IMR-90 (cell line): ENCODE data around the gene BROX. TPM values are rescaled to one million over a fixed set of nuclear protein-coding genes. Genes with fewer than 3 reads are reported as not detected.

Experiments
- ATAC-seq: fragments of 200-7000 bp; cut with Tn5 transposase; 2 replicates; pipeline ENCODE4 v1.9.1; 2020; ENCODE audit warnings: low read depth, mild to moderate bottlenecking, moderate library complexity
- BruUV-seq: library from RNA; stranded (reverse); fragments of 400-500 nt; replicated peaks from 2 replicates; lab custom pipeline; 2021; lab: Mats Ljungman, UMichigan
- CTCF ChIA-PET: fragments of 300-600 bp; formaldehyde crosslinking; extraction: SDS; loops from one replicate; lab custom pipeline; 2021; ENCODE audit warnings: antibody characterized with exemption; lab: Yijun Ruan, JAX
- POLR2A ChIA-PET: fragments of 300-600 bp; sonication (Branson Sonifier 250); formaldehyde crosslinking; loops from one replicate; lab custom pipeline; 2022; ENCODE audit warnings: antibody characterized with exemption; ENCODE audit not compliant: unreplicated experiment; lab: Charles Lee
- DNase-seq: peaks from one replicate; pipeline ENCODE4 v3.0.0; 2013
- H2AFZ ChIP-seq: replicated peaks from 2 replicates; pipeline ENCODE3; 2013; ENCODE audit warnings: low read length, mild to moderate bottlenecking; ENCODE audit not compliant: poor library complexity
- H2AK5ac ChIP-seq: 2 replicates; pipeline ENCODE4 v1.6.1; 2013; ENCODE audit warnings: low read depth, low read length, inconsistent platforms
- H2AK9ac ChIP-seq: replicated peaks from 2 replicates; pipeline ENCODE3; 2013; ENCODE audit warnings: mild to moderate bottlenecking, low read depth, low read length, moderate library complexity; ENCODE audit not compliant: poor library complexity
- H2BK120ac ChIP-seq: 2 replicates; pipeline ENCODE4 v1.6.1; 2013; ENCODE audit warnings: low read depth, low read length, inconsistent platforms
- H2BK15ac ChIP-seq: 3 replicates; pipeline ENCODE4 v1.6.1; 2013; ENCODE audit warnings: low read depth, low read length, inconsistent platforms
- H2BK20ac ChIP-seq: 2 replicates; pipeline ENCODE4 v1.6.1; 2013; ENCODE audit warnings: low read depth, mild to moderate bottlenecking, inconsistent platforms, low read length, moderate library complexity
- H2BK5ac ChIP-seq: 2 replicates; pipeline ENCODE4 v1.6.1; 2013; ENCODE audit warnings: mild to moderate bottlenecking, low read depth, low read length, inconsistent platforms; ENCODE audit not compliant: poor library complexity, severe bottlenecking
- H3K14ac ChIP-seq: replicated peaks from 2 replicates; pipeline ENCODE4 v1.6.1; 2013; ENCODE audit warnings: low read depth, low read length, inconsistent platforms
- H3K18ac ChIP-seq: 2 replicates; pipeline ENCODE4 v1.6.1; 2013; ENCODE audit warnings: low read depth, low read length, control low read depth
- H3K23ac ChIP-seq: 2 replicates; pipeline ENCODE4 v1.6.1; 2013; ENCODE audit warnings: low read depth, low read length, inconsistent platforms
- H3K27ac ChIP-seq: 2 replicates; pipeline ENCODE4 v1.5.1; 2013; ENCODE audit warnings: mild to moderate bottlenecking, control low read depth, low read length; ENCODE audit not compliant: insufficient read depth
- H3K27me3 ChIP-seq: 2 replicates; pipeline ENCODE4 v1.6.1; 2013; ENCODE audit warnings: low read length; ENCODE audit not compliant: control insufficient read depth, insufficient read depth
- H3K36me3 ChIP-seq: 2 replicates; pipeline ENCODE4 v1.6.1; 2013; ENCODE audit warnings: low read length, mixed read lengths; ENCODE audit not compliant: control insufficient read depth, insufficient read depth
- H3K4ac ChIP-seq: 2 replicates; pipeline ENCODE4 v1.6.1; 2013; ENCODE audit warnings: low read depth, low read length, inconsistent platforms
- H3K4me1 ChIP-seq: 2 replicates; pipeline ENCODE4 v1.6.1; 2013; ENCODE audit warnings: low read length, mixed read lengths; ENCODE audit not compliant: control insufficient read depth, insufficient read depth
- H3K4me2 ChIP-seq: 2 replicates; pipeline ENCODE4 v1.6.1; 2013; ENCODE audit warnings: low read depth, mild to moderate bottlenecking, control low read depth, low read length, moderate library complexity
- H3K4me3 ChIP-seq: 2 replicates; pipeline ENCODE4 v1.5.1; 2013; ENCODE audit warnings: low read depth, mild to moderate bottlenecking, control low read depth, low read length, moderate library complexity; ENCODE audit not compliant: insufficient read depth
- H3K56ac ChIP-seq: 2 replicates; pipeline ENCODE4 v1.6.1; 2013; ENCODE audit warnings: low read length, inconsistent platforms; ENCODE audit not compliant: insufficient read depth; ENCODE audit errors: extremely low read depth
- H3K79me1 ChIP-seq, 2 experiments: 2 replicates each; pipeline ENCODE4 v1.6.1; 2013; ENCODE audit warnings: low read length in 2 of 2, inconsistent platforms in 1 of 2, low read depth in 1 of 2
- H3K9ac ChIP-seq: 2 replicates; pipeline ENCODE4 v1.6.1; 2013; ENCODE audit warnings: low read depth, low read length, control low read depth
- H3K9me1 ChIP-seq: 2 replicates; pipeline ENCODE4 v1.6.1; 2013; ENCODE audit warnings: low read length, inconsistent platforms; ENCODE audit not compliant: insufficient read depth
- H3K9me3 ChIP-seq: 2 replicates; pipeline ENCODE4 v1.6.1; 2013; ENCODE audit warnings: low read length; ENCODE audit not compliant: control insufficient read depth, insufficient read depth
- H4K20me1 ChIP-seq: 2 replicates; pipeline ENCODE4 v1.6.1; 2013; ENCODE audit warnings: low read length, inconsistent platforms; ENCODE audit not compliant: insufficient read depth
- H4K5ac ChIP-seq: 2 replicates; pipeline ENCODE4 v1.6.1; 2013; ENCODE audit warnings: mild to moderate bottlenecking, low read depth, low read length, control low read depth
- H4K8ac ChIP-seq, 2 experiments: 2 replicates each; pipeline ENCODE4 v1.6.1; 2013; ENCODE audit warnings: low read depth in 2 of 2, low read length in 2 of 2, control low read depth in 1 of 2, inconsistent platforms in 1 of 2
- H4K91ac ChIP-seq: 2 replicates; pipeline ENCODE4 v1.6.1; 2013; ENCODE audit warnings: low read depth, low read length, inconsistent platforms; ENCODE audit not compliant: insufficient read depth
- BHLHE40 ChIP-seq: fragments of 150-350 bp; IDR thresholded peaks from 2 replicates; pipeline ENCODE4 v1.6.1; 2016; ENCODE audit warnings: mild to moderate bottlenecking, low read depth, low read length
- CHD1 ChIP-seq: IDR thresholded peaks from 2 replicates; pipeline ENCODE4 v1.6.1; 2012; ENCODE audit warnings: low read depth, low read length, improper control_type of control experiment
- CTCF ChIP-seq: conservative IDR thresholded peaks from 2 replicates; pipeline ENCODE4 v1.5.1; 2012; ENCODE audit warnings: mild to moderate bottlenecking, low read depth, low read length, improper control_type of control experiment
- FOS ChIP-seq: fragments of 150-350 bp; IDR thresholded peaks from 2 replicates; pipeline ENCODE4 v1.6.1; 2016; ENCODE audit warnings: low read depth, low read length
- MAZ ChIP-seq: IDR thresholded peaks from 2 replicates; pipeline ENCODE4 v1.6.1; 2012; ENCODE audit warnings: low read depth, mild to moderate bottlenecking, low read length, improper control_type of control experiment, moderate library complexity, borderline replicate concordance
- MXI1 ChIP-seq: IDR thresholded peaks from 2 replicates; pipeline ENCODE4 v1.6.1; 2012; ENCODE audit warnings: low read depth, mild to moderate bottlenecking, low read length, moderate library complexity, borderline replicate concordance
- RAD21 ChIP-seq: IDR thresholded peaks from 2 replicates; pipeline ENCODE4 v1.6.1; 2012; ENCODE audit warnings: low read length, improper control_type of control experiment
- RCOR1 ChIP-seq: IDR thresholded peaks from 2 replicates; pipeline ENCODE4 v1.6.1; 2012; ENCODE audit warnings: mild to moderate bottlenecking, low read length, improper control_type of control experiment; ENCODE audit not compliant: insufficient replicate concordance
- RFX5 ChIP-seq: IDR thresholded peaks from 2 replicates; pipeline ENCODE4 v1.8.0; 2012; ENCODE audit warnings: low read depth, mild to moderate bottlenecking, low read length, moderate library complexity
- SMC3 ChIP-seq: fragments of 150-350 bp; IDR thresholded peaks from 2 replicates; pipeline ENCODE4 v1.6.1; 2016; ENCODE audit warnings: low read depth, mild to moderate bottlenecking, antibody characterized with exemption, low read length, moderate library complexity
- WGBS, 2 experiments: methylation state at CpG; one replicate each; pipeline versions ENCODE4 v1.1.5 to v1.1.7; 2013; ENCODE audit warnings: missing lambda C conversion rate in 2 of 2; ENCODE audit not compliant: insufficient read length in 1 of 2; ENCODE audit errors: extremely low coverage in 2 of 2; 5-methylcytosine and 5-hydroxymethylcytosine counted together
- dilution Hi-C: fragments of 300-500 bp; cut with HindIII; formaldehyde crosslinking; loops from one replicate; pipeline ENCODE4 v1.14.3; 2018; ENCODE audit warnings: low sequenced_read_pairs; ENCODE audit not compliant: unreplicated experiment
- in situ Hi-C: fragments of 300-500 bp; cut with MboI; formaldehyde crosslinking; loops from 3 replicates; pipeline ENCODE4 v1.14.3; 2019; ENCODE audit warnings: low sequenced_read_pairs, inconsistent platforms, mixed read lengths
- intact Hi-C: fragments of 100-400 bp; cut with micrococcal nuclease; formaldehyde crosslinking; loops from 2 replicates; pipeline ENCODE4 v1.10.0; 2022
- polyA plus RNA-seq, 3 experiments: library from polyadenylated mRNA; depleted of rRNA; stranded (reverse); fragments of >200 nt; gene quantifications; 2 replicates each; pipeline ENCODE4 v1.2.3, GENCODE V29; 2012; ENCODE audit warnings: low replicate concordance in 1 of 3
- total RNA-seq: library from RNA; depleted of rRNA; stranded (reverse); fragments of >200 nt; gene quantifications from 2 replicates; pipeline ENCODE4 v1.2.3, GENCODE V29; 2012
- TF ChIP-seq, protein P1 (sequence below): fragments of 150-350 bp; IDR thresholded peaks from 2 replicates; pipeline ENCODE4 v1.6.1; 2017; ENCODE audit warnings: mild to moderate bottlenecking, antibody characterized with exemption, low read length, low read depth
- TF ChIP-seq, protein P2 (sequence below): fragments of 150-350 bp; IDR thresholded peaks from 2 replicates; pipeline ENCODE4 v1.6.1; 2016; ENCODE audit warnings: low read depth, mild to moderate bottlenecking, low read length, moderate library complexity, borderline replicate concordance

BROX gene
- total and polyA plus RNA-seq, 2 of the 4 experiments (the other 2 are of a cell fraction): 6.8 to 43.4 TPM

GRCh38 chr1:222757646-222758268, 45.4 kb downstream of the BROX start:
- no peak overlapping the region for H2AK9ac ChIP-seq
- ATAC-seq (no peak), DNase-seq (no peak)
- no peak overlapping the region for H2BK15ac ChIP-seq
- no peak overlapping the region for H4K5ac ChIP-seq
- H2AFZ ChIP-seq: no peak overlapping the region
- no peak overlapping the region for H3K56ac ChIP-seq
- H3K9me1 ChIP-seq: no peaks in the 10 kb centered on the region; the same call in 1 of the 2 replicates
- H3K36me3 ChIP-seq: no peaks in the 10 kb centered on the region
- dilution Hi-C loops: no loop called here
- H3K23ac ChIP-seq: no peak overlapping the region
- H3K4ac ChIP-seq: no peak overlapping the region
- no peaks in the 10 kb centered on the region for H3K79me1 ChIP-seq
- H3K14ac ChIP-seq: no peak overlapping the region
- no peak overlapping the region for H2AK5ac ChIP-seq
- no peak overlapping the region for H3K18ac ChIP-seq
- no TSS peak for BruUV-seq
- H3K27ac ChIP-seq: no peak overlapping the region
- in situ Hi-C loops: no loop called here
- no peak overlapping the region for H4K91ac ChIP-seq
- no peak overlapping the region for H4K8ac ChIP-seq
- 33% methylated on average over 4 of the region's 10 CpGs; no CpG with 5 or more reads in 1 of the 2 experiments for whole genome bisulfite sequencing, 2 experiments
- H2BK20ac ChIP-seq: no peak overlapping the region
- H3K4me1 ChIP-seq: no peaks in the 10 kb centered on the region
- POLR2A ChIA-PET: no interaction called here
- intact Hi-C loops: no loop called here
- CTCF ChIA-PET: no interaction called here
- H3K4me2 ChIP-seq: no peak overlapping the region
- H3K9ac ChIP-seq: no peak overlapping the region
- no peaks in the 10 kb centered on the region for H4K20me1 ChIP-seq
- H2BK120ac ChIP-seq: no peak overlapping the region
- TF ChIP-seq SMC3: no peak
- no peak for TF ChIP-seq RFX5
- TF ChIP-seq CHD1: no peak
- no peak for TF ChIP-seq RAD21
- TF ChIP-seq CTCF: no peak
- no peak for TF ChIP-seq FOS
- no peak for TF ChIP-seq BHLHE40
- no peak for TF ChIP-seq MAZ
- TF ChIP-seq RCOR1: no peak
- TF ChIP-seq, protein P1, sequence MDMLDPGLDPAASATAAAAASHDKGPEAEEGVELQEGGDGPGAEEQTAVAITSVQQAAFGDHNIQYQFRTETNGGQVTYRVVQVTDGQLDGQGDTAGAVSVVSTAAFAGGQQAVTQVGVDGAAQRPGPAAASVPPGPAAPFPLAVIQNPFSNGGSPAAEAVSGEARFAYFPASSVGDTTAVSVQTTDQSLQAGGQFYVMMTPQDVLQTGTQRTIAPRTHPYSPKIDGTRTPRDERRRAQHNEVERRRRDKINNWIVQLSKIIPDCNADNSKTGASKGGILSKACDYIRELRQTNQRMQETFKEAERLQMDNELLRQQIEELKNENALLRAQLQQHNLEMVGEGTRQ: no peak
- TF ChIP-seq, protein P2, sequence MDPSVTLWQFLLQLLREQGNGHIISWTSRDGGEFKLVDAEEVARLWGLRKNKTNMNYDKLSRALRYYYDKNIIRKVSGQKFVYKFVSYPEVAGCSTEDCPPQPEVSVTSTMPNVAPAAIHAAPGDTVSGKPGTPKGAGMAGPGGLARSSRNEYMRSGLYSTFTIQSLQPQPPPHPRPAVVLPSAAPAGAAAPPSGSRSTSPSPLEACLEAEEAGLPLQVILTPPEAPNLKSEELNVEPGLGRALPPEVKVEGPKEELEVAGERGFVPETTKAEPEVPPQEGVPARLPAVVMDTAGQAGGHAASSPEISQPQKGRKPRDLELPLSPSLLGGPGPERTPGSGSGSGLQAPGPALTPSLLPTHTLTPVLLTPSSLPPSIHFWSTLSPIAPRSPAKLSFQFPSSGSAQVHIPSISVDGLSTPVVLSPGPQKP: no peak
- no peak for TF ChIP-seq MXI1
- no peak overlapping the region for H2BK5ac ChIP-seq
- peaks cover 2% of the 10 kb centered on the region; the same call in 1 of the 2 replicates for H3K27me3 ChIP-seq
- no peak overlapping the region for H3K4me3 ChIP-seq
- no peaks in the 10 kb centered on the region for H3K9me3 ChIP-seq
